Right hindlimb (tissue), 1 donor: Measurements from ENCODE around the gene DGKD.

Experiments
- DNase-seq: peaks from one replicate; pipeline ENCODE4 v3.0.0-alpha.2; 2018

Gene DGKD

GRCh38 chr2:233413559-233414272, 59.4 kb downstream of the DGKD start:
- DNase-seq, result peak; percentile 63

DNA sequence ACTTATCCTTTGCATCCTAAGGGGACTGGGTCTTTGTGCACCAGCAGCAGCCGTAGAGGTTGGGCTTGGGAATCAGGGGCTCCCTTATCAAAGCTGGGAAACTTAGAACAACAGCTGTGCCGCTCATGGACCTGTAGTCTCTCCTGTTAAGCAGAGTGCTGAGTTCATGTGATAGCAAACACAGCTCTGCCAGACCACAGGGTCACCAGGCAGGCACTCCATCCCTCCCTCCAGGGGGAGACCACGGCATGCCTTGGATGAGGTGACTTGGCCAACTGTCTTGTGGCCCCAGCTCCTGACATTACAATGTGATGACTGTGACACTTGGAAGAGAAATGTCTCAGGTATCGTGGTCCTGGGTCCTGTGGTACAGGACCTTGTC, 60.0 kb downstream of the DGKD start:
- DNase-seq, result no peak

DNA sequence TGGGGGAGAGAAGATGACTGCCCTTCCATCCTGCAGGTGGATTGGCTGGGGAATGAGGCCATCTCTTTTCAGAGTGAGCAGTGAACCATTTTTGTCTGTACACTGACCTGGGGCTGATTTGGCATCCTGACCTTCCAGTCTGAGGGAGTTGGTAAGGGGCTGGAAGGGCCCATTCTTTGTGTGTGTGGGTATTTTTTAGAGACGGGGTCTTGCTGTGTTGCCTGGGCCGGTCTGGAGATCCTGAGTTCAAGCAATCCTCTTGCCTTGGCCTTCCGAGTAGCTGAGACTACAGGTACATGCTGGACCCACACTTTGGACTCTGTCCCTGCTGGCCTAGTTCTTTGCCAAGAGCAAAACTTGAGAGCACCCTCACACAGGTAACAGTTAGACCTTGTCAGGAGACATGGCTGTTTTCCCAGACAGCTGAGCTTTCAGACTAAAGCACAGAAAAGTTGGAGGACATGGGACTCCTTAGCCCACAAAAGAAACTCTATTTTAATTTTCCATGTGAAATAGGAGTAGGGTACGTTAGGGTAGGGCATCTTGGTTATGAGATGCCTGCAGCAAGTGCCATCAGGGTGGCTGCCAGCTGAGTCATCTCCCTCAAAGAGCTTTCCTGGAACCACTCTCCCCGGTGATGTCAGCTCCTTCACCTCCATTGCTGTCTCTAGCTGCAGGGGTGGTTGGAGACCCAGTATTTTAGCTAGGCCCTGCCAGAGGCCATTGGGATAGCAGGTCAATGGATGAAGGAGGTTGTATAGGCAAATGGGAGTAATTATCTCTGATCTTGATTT, 60.7 kb downstream of the DGKD start:
- DNase-seq, result no peak

DNA sequence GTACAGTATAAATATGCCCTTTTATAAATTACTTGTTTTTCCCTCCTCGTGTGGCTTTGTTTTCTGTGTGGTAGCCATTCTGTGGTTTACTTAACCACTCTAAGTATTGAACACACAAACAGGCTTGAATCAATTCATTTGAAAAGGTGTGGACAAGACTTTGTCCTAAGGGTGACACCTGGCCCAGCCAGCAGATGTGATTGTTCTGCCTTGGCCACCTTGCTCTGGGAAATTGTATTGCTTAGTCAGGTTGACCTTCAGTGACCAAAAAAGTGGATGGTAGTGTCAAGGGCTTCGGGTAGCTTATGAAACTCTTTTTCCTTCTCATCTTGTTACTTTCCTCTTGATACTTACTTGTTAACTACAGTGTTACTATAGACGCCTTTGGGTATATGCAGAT, 61.9 kb downstream of the DGKD start:
- no peak for DNase-seq

- DNase-seq, result no peak
These were observed 62.4 kb downstream of the DGKD start for GRCh38 chr2:233416706-233417105.

GRCh38 chr2:233417282-233417681, 63.0 kb downstream of the DGKD start:
- no peak for DNase-seq

DNA sequence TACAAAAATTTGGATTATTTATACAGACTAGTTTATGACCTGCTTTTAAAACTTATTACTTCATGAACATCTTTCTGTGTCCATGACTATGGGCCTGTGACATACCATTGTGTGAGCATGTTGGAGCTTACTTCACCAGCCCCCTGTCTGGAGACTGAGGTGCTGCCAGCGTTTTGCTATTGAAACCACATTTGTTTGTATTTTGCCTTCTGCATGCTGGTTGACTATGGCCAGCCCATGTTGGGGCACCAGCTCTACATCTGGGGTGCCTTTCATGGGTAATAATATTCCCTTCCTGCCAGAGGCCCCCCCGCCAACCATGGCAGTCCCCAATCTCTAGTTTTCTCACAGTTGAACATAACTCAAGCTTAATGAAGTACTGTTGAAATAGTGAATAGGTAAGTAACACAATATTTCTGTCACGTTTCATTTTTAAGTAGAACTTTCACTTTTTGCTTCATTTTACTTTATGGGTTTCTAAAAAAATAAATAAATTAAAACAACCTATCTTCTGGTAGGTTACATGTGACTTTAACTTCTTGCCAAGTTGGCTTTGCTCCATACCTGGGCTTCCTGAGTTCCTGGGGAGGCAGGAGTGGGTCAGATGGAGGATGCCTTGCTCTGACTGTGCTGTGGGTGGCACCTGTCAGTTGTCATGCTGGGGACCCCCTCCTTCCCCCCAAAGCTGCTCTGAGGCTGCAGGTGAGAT, 63.9 kb downstream of the DGKD start:
- DNase-seq, result no peak

GRCh38 chr2:233418761-233419546, 64.7 kb downstream of the DGKD start:
- DNase-seq, result peak; percentile 71

- DNase-seq, result peak; percentile 53
These were observed 65.5 kb downstream of the DGKD start for GRCh38 chr2:233419602-233420391.

- no peak for DNase-seq
These were observed 67.0 kb downstream of the DGKD start for GRCh38 chr2:233421091-233421816.

DNA sequence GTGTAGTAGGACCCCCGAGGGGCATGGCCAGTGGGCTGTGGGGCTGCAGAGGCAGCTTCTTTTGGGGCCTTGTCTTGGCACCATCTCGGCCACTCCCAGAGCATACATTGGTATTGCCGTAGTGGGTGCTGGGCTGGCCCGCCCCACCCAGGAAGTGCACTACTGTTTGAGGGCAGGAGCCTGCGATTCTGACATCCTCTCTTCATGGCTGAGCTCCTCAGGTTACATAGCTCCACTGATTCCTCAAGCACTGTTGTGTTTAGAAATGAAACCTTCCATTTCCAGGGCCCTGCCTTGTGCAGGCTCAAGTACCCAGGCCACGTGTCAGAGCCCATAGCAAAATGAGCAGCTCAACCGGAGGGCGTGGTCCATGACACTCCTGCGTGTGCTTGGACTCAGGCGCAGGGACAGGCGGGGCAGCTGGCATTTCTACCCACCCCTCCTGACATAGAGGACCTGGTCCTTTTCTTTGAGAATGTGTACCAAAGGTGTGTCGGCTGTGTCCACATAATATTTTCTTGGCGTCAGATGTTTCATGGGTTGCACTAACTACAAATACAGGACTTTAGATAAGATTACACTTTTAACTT, 67.9 kb downstream of the DGKD start:
- no peak for DNase-seq

- no peak for DNase-seq
These were observed 68.6 kb downstream of the DGKD start for GRCh38 chr2:233422649-233423551.

GRCh38 chr2:233423552-233423860, 69.2 kb downstream of the DGKD start:
- DNase-seq, result no peak

- DNase-seq, result no peak
These were observed 70.1 kb downstream of the DGKD start for GRCh38 chr2:233424154-233424951.

- no peak for DNase-seq
These were observed 72.5 kb downstream of the DGKD start for GRCh38 chr2:233426619-233427342.

- no peak for DNase-seq
These were observed 73.7 kb downstream of the DGKD start for GRCh38 chr2:233428008-233428407.

- DNase-seq, result no peak
These were observed 74.1 kb downstream of the DGKD start for GRCh38 chr2:233428438-233428837.

- no peak for DNase-seq
These were observed 75.0 kb downstream of the DGKD start for GRCh38 chr2:233429175-233429897.
